ENCODE measurements around the gene METTL2A.
"Not testable (repeated sequence)": the region's sequence is repeated elsewhere in the genome, so short reads cannot be mapped to it uniquely, and the experiment has no call there.

DNA sequence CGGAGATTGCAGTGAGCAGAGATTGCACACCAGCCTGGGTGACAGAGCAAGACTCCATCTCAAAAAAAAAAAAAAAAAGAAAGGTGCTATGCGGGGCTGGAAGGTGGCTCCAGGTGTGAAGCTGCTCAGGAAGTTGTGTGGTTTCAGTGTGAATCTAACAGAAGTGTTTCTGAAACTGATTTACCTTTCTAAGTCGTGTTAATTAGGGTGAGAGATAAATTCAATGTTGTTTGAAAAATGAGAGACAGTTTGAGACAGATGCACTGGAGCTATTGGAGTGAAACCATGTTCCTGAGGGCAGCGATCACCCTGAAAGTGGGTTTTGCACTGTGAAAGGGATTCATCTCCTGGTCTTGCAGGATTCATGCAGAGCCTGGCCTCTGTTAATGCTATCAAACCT, 30.0 kb downstream of the METTL2A start:
- not testable (repeated sequence) for TF ChIP-seq CHD4 (IDR thresholded peaks at IDR 0.05); FOXK2 (IDR thresholded peaks at IDR 0.05); POLR2AphosphoS5 (IDR thresholded peaks at IDR 0.05; ENCODE audit: low read length); HDAC2 (IDR thresholded peaks at IDR 0.05); NFXL1 (IDR thresholded peaks at IDR 0.05; ENCODE audit: borderline replicate concordance); MYC (IDR thresholded peaks at IDR 0.05; ENCODE audit: insufficient read depth, insufficient read length, insufficient replicate concordance, low read length, severe bottlenecking); POLR2A (IDR thresholded peaks at IDR 0.05; ENCODE audit: low read depth, low read length); TAF1 (IDR thresholded peaks at IDR 0.05; ENCODE audit: borderline replicate concordance, low read depth, low read length)
- TF ChIP-seq, protein P1, sequence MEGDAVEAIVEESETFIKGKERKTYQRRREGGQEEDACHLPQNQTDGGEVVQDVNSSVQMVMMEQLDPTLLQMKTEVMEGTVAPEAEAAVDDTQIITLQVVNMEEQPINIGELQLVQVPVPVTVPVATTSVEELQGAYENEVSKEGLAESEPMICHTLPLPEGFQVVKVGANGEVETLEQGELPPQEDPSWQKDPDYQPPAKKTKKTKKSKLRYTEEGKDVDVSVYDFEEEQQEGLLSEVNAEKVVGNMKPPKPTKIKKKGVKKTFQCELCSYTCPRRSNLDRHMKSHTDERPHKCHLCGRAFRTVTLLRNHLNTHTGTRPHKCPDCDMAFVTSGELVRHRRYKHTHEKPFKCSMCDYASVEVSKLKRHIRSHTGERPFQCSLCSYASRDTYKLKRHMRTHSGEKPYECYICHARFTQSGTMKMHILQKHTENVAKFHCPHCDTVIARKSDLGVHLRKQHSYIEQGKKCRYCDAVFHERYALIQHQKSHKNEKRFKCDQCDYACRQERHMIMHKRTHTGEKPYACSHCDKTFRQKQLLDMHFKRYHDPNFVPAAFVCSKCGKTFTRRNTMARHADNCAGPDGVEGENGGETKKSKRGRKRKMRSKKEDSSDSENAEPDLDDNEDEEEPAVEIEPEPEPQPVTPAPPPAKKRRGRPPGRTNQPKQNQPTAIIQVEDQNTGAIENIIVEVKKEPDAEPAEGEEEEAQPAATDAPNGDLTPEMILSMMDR (IDR thresholded peaks at IDR 0.05 in 2 of 3, conservative IDR thresholded peaks at IDR 0.05 in 1 of 3; ENCODE audit: control insufficient read depth in 2 of 3, extremely low read depth in 1 of 3, insufficient read depth in 1 of 3, low read depth in 3 of 3, low read length in 3 of 3): not testable (repeated sequence)
- TF ChIP-seq, protein P2, sequence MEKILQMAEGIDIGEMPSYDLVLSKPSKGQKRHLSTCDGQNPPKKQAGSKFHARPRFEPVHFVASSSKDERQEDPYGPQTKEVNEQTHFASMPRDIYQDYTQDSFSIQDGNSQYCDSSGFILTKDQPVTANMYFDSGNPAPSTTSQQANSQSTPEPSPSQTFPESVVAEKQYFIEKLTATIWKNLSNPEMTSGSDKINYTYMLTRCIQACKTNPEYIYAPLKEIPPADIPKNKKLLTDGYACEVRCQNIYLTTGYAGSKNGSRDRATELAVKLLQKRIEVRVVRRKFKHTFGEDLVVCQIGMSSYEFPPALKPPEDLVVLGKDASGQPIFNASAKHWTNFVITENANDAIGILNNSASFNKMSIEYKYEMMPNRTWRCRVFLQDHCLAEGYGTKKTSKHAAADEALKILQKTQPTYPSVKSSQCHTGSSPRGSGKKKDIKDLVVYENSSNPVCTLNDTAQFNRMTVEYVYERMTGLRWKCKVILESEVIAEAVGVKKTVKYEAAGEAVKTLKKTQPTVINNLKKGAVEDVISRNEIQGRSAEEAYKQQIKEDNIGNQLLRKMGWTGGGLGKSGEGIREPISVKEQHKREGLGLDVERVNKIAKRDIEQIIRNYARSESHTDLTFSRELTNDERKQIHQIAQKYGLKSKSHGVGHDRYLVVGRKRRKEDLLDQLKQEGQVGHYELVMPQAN (conservative IDR thresholded peaks at IDR 0.05): not testable (repeated sequence)
- peak; percentile 76; the same call in 1 of the 2 replicates for TF ChIP-seq ZNF384 (IDR thresholded peaks at IDR 0.05; ENCODE audit: borderline replicate concordance, low read depth, low read length)

All from GM12878 (cell line).